Lower lobe of right lung (tissue), 2 donors: ENCODE data around the gene NIPAL3. TPM values are rescaled to one million over a fixed set of nuclear protein-coding genes. Genes with fewer than 3 reads are reported as not detected.
"Not testable (repeated sequence)": the region's sequence is repeated elsewhere in the genome, so short reads cannot be mapped to it uniquely, and the experiment has no call there.

Source experiments
- ATAC-seq, 2 donors: fragments of 200-7000 bp; cut with Tn5 transposase; one replicate each; pipeline ENCODE4 v1.9.1; 2020 to 2022; ENCODE audit warnings: mild to moderate bottlenecking in 2 of 2, moderate library complexity in 2 of 2
- DNase-seq: peaks from one replicate; pipeline ENCODE4 v3.0.0-alpha.2; 2020
- H3K27ac ChIP-seq: fragments of 200-600 bp; one replicate; pipeline ENCODE4 v1.8.0; 2022
- H3K27me3 ChIP-seq: fragments of 200-600 bp; one replicate; pipeline ENCODE4 v1.8.0; 2022; ENCODE audit warnings: low read depth
- H3K36me3 ChIP-seq: fragments of 200-600 bp; one replicate; pipeline ENCODE4 v1.8.0; 2022; ENCODE audit warnings: mild to moderate bottlenecking
- H3K4me1 ChIP-seq: fragments of 200-600 bp; one replicate; pipeline ENCODE4 v1.8.0; 2022
- H3K4me3 ChIP-seq: fragments of 200-600 bp; one replicate; pipeline ENCODE4 v1.8.0; 2022; ENCODE audit warnings: mild to moderate bottlenecking
- H3K9me3 ChIP-seq: fragments of 200-600 bp; one replicate; pipeline ENCODE4 v1.8.0; 2022
- intact Hi-C: fragments of 100-400 bp; cut with DNase I; formaldehyde crosslinking; loops from one replicate; pipeline ENCODE4 v1.11.0; 2022
- total RNA-seq: library from RNA; stranded (reverse); fragmentation: NEBNext Ultra II Directional; extraction: Animal tissue kit (Norgen Biotek cat#: 25700); gene quantifications from one replicate; pipeline ENCODE4 v1.2.1, GENCODE V29; 2021
- TF ChIP-seq, protein P1 (sequence below): fragments of 200-600 bp; IDR thresholded peaks from one replicate; pipeline ENCODE4 v1.8.0; 2022; ENCODE audit warnings: antibody characterized with exemption, mild to moderate bottlenecking
- donor health status: DM: no; HTN: yes; CAD: no; lungs with severe emphysema.

NIPAL3 gene
- total RNA-seq, 1 donor from 2014 or later: 38.0 TPM

- Histone ChIP-seq H3K4me1 (peaks cover 11% of the 10 kb centered on the region), H3K36me3 (peaks cover 43% of the 10 kb centered on the region), H3K9me3 (no peaks in the 10 kb centered on the region), H3K4me3 (no peak overlapping the region), H3K27me3 (no peaks in the 10 kb centered on the region), H3K27ac (no peak overlapping the region)
- DNase-seq (no peak), ATAC-seq (no peak)
- TF ChIP-seq, protein P1, sequence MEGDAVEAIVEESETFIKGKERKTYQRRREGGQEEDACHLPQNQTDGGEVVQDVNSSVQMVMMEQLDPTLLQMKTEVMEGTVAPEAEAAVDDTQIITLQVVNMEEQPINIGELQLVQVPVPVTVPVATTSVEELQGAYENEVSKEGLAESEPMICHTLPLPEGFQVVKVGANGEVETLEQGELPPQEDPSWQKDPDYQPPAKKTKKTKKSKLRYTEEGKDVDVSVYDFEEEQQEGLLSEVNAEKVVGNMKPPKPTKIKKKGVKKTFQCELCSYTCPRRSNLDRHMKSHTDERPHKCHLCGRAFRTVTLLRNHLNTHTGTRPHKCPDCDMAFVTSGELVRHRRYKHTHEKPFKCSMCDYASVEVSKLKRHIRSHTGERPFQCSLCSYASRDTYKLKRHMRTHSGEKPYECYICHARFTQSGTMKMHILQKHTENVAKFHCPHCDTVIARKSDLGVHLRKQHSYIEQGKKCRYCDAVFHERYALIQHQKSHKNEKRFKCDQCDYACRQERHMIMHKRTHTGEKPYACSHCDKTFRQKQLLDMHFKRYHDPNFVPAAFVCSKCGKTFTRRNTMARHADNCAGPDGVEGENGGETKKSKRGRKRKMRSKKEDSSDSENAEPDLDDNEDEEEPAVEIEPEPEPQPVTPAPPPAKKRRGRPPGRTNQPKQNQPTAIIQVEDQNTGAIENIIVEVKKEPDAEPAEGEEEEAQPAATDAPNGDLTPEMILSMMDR: no peak
- intact Hi-C loops: no loop called here
Measured at GRCh38 chr1:24442764-24443163, 27.2 kb downstream of the NIPAL3 start.

DNA sequence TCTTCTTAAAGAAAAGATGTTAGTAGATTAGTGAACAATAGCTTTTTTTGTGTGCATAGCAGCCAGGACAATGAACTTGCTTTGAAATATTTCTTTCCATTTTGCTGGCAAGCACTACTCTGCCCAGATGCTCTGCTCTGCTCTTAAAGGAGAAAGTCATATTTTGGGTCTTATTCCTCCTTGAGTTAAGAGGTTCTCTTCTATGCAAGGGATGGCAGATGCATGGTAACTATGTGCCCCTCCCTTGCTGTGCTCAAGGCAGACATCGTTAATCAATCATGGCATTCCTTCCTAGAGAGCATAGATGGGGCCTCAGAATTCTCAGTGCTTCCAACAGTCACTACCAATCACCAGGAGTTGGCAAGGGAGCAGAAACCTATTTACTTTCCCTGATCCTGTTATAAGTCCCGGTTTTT is 27.6 kb downstream of the NIPAL3 start:
- no peaks in the 10 kb centered on the region for H3K9me3 ChIP-seq
- H3K4me3 ChIP-seq: no peak overlapping the region
- H3K36me3 ChIP-seq: peaks cover 45% of the 10 kb centered on the region
- ATAC-seq (no peak), DNase-seq (no peak)
- peaks cover 11% of the 10 kb centered on the region for H3K4me1 ChIP-seq
- intact Hi-C loops: no loop called here
- H3K27me3 ChIP-seq: no peaks in the 10 kb centered on the region
- TF ChIP-seq, protein P1: no peak
- H3K27ac ChIP-seq: no peak overlapping the region

DNA sequence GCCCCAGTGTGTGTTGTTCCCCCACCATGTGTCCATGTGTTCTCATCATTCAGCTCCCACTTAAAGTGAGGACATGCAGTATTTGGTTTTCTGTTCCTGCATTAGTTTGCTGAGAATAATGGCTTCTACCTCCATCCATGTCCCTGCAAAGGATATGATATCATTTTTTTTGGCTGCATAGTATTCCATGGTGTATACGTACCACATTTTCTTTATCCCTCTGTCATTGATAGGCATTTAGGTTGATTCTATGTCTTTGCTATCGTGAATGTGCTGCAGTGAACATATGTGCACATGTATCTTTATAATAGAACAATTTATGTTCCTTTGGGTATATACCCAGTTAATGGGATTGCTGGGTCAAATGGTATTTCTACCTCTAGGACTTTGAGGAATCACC is 30.8 kb downstream of the NIPAL3 start:
- DNase-seq, H3K27me3 ChIP-seq, ATAC-seq, H3K27ac ChIP-seq, H3K9me3 ChIP-seq, H3K4me3 ChIP-seq, intact Hi-C loops: not testable (repeated sequence)
- Histone ChIP-seq H3K36me3 (peaks cover 74% of the 10 kb centered on the region), H3K4me1 (peaks cover 11% of the 10 kb centered on the region)

DNA sequence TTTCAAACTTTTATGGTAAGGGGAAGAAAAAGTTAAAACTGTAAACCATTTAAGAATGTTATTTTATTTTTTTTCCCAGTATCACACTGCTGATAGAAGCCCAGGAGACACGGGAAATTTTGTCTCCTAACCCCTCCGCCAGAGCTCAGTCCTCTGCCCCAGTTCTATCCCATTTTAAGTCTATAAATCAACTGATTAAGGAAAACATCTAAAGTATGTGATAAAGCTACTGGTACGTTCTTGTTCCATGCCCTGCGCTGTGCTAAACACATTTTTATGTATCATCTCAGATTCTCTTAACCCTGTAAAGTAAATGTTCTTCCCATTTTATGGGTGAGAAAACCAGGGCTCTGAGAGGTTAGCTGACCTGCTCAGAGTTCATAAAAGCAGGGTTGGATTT is 34.7 kb downstream of the NIPAL3 start:
- no peak for DNase-seq
- H3K4me3 ChIP-seq: no peak overlapping the region
- no peaks in the 10 kb centered on the region for H3K9me3 ChIP-seq
- H3K27me3 ChIP-seq: no peaks in the 10 kb centered on the region
- no peaks in the 10 kb centered on the region for H3K4me1 ChIP-seq
- ATAC-seq: no peak
- intact Hi-C loops: no loop called here
- H3K27ac ChIP-seq: no peak overlapping the region
- peaks cover 71% of the 10 kb centered on the region for H3K36me3 ChIP-seq
- TF ChIP-seq, protein P1: no peak

GRCh38 chr1:24450857-24451397 is 35.3 kb downstream of the NIPAL3 start:
- no peak for ATAC-seq
- H3K36me3 ChIP-seq: peaks cover 73% of the 10 kb centered on the region
- H3K4me1 ChIP-seq: no peaks in the 10 kb centered on the region

GRCh38 chr1:24451746-24452145 is 36.1 kb downstream of the NIPAL3 start:
- no peak for DNase-seq
- no peaks in the 10 kb centered on the region for H3K4me1 ChIP-seq
- no peak overlapping the region for H3K27ac ChIP-seq
- TF ChIP-seq, protein P1: no peak
- no peaks in the 10 kb centered on the region for H3K9me3 ChIP-seq
- no peak for ATAC-seq
- H3K4me3 ChIP-seq: no peak overlapping the region
- H3K36me3 ChIP-seq: peaks cover 79% of the 10 kb centered on the region
- intact Hi-C loops: no loop called here
- no peaks in the 10 kb centered on the region for H3K27me3 ChIP-seq

More at GRCh38 chr1:24450857-24451397, 35.3 kb downstream of the NIPAL3 start:
- DNase-seq: no peak
- H3K9me3 ChIP-seq: no peaks in the 10 kb centered on the region
- no peak overlapping the region for H3K27ac ChIP-seq
- H3K4me3 ChIP-seq: no peak overlapping the region
- H3K27me3 ChIP-seq: no peaks in the 10 kb centered on the region
- intact Hi-C loops: no loop called here
- TF ChIP-seq, protein P1: no peak
